HG03103 (cell line): ENCODE data around the gene DNAJC7.
"Not testable (repeated sequence)": the region's sequence is repeated elsewhere in the genome, so short reads cannot be mapped to it uniquely, and the experiment has no call there.

Source experiments
- ATAC-seq: cut with Tn5 transposase; IDR thresholded peaks from one replicate; pipeline ENCODE4 v1.9.1; 2021; ENCODE audit warnings: low read depth; ENCODE audit not compliant: unreplicated experiment

The DNAJC7 gene

GRCh38 chr17:42017866-42018200 is 594 bp upstream of the DNAJC7 start:
- ATAC-seq, result no peak

- ATAC-seq, result no peak
These were observed 818 bp downstream of the DNAJC7 start for GRCh38 chr17:42016411-42016831.

GRCh38 chr17:42013740-42014139 is 3.5 kb downstream of the DNAJC7 start:
- ATAC-seq, result not testable (repeated sequence)

GRCh38 chr17:42012363-42012762 is 4.9 kb downstream of the DNAJC7 start:
- not testable (repeated sequence) for ATAC-seq

GRCh38 chr17:42010898-42011516 is 6.2 kb downstream of the DNAJC7 start:
- no peak for ATAC-seq

- not testable (repeated sequence) for ATAC-seq
These were observed 7.0 kb downstream of the DNAJC7 start for GRCh38 chr17:42010266-42010680.

GRCh38 chr17:42009170-42009569 is 8.1 kb downstream of the DNAJC7 start:
- ATAC-seq, result no peak

GRCh38 chr17:42005166-42005565 is 12.1 kb downstream of the DNAJC7 start:
- ATAC-seq, result no peak

GRCh38 chr17:42002792-42003301 is 14.4 kb downstream of the DNAJC7 start:
- no peak for ATAC-seq

GRCh38 chr17:42002175-42002791 is 15.0 kb downstream of the DNAJC7 start:
- ATAC-seq, result no peak

- ATAC-seq, result no peak
These were observed 15.5 kb downstream of the DNAJC7 start for GRCh38 chr17:42001729-42002128.

- no peak for ATAC-seq
These were observed 16.7 kb downstream of the DNAJC7 start for GRCh38 chr17:42000413-42001133.

GRCh38 chr17:41998497-41998896 is 18.7 kb downstream of the DNAJC7 start:
- ATAC-seq, result no peak

GRCh38 chr17:41996855-41997164 is 20.4 kb downstream of the DNAJC7 start:
- ATAC-seq, result no peak

- no peak for ATAC-seq
These were observed 24.7 kb downstream of the DNAJC7 start for GRCh38 chr17:41992576-41992975.

- no peak for ATAC-seq
These were observed 27.4 kb downstream of the DNAJC7 start for GRCh38 chr17:41989702-41990419.

- ATAC-seq, result no peak
These were observed 28.8 kb downstream of the DNAJC7 start for GRCh38 chr17:41988418-41988817.

- ATAC-seq, result no peak
These were observed 29.6 kb downstream of the DNAJC7 start for GRCh38 chr17:41987642-41988041.

- no peak for ATAC-seq
These were observed 30.6 kb downstream of the DNAJC7 start for GRCh38 chr17:41986634-41987033.

GRCh38 chr17:41985919-41986318 is 31.3 kb downstream of the DNAJC7 start:
- ATAC-seq, result no peak

- no peak for ATAC-seq
These were observed 32.8 kb downstream of the DNAJC7 start for GRCh38 chr17:41984454-41984853.
